CD4-positive, alpha-beta T cell treated with Interleukin-15 for 1 hour (primary cell): ENCODE measurements around the gene BBS7.

ENCODE experiments used
- DNase-seq: peaks from one replicate; pipeline ENCODE4 v3.0.0-alpha.2; 2020

The BBS7 gene

DNA sequence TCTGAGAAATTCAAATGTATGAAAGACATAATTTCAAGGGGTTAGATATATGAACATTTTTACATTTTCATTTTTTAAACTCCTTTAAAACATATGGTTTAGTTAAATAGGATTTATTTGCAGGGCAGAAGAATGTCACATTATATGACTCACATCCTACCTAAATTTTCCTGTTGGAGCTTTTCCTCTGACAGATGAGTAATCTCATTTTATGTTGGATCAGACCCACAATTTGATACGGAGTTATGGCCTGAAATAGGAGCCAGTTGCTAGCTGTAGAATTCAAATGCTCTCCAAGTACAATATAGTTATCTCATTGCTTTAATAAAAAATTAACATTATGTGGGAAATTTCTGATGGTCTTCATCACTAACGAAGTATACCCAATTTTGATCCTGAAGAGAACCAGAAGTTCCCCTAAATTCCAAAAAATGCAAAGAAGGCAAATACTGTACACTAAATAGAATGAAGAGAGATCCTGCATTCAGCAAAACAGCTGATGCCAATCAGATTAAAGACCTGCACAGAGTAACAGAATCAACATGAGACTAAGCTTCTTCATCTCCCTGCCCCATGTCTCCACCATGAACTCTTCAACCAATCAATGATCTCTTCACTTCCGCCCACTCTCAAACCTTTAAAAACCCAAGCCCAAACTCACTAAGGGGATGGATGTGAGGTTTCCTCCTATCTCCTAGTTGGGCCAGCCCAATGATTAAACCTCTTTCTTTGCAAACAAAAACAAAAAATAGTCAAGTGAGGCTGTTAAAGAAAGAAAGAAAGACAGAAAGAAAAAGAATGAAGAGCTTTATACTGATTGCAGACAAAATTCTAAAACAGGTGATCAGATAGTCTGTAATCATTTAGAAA lies 80.1 kb downstream of the BBS7 start:
- no peak for DNase-seq

DNA sequence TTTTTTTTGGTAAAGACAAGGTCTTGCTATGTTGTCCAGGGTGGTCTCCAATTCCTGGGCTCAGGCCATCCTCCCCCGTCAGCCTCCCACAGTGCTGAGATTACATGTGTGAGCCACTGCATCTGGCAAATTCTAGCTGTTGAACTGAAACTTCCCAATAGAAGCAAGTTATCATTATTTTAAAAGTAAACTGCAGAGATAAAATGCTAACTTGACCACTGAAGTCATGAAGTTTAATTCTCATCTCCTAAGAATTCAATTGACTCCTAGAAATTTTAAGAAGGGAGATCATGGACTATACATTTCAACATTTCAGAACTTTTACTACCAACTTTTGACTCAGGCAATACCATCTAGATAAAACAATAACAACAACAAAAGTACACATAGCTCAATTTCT lies 80.8 kb downstream of the BBS7 start:
- DNase-seq = no peak

DNA sequence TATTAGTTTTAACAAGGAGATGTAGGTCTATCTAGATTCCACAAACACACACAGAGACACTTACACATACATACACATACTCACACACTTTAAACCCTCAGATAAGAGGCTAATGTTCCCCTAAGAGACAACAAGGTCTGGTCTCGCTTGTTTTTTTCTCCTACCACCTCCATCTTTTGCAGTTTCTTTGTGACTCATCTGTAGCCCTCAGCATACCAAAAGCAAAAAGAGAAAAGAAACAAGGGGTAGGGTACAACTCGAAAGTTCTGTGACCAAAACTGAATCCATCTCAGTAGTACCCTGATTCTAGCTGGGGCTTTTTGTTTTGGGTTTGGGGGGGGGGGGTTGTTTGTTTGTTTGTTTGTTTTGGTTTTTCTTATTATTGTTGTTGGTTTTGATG lies 81.4 kb downstream of the BBS7 start:
- no peak for DNase-seq

DNA sequence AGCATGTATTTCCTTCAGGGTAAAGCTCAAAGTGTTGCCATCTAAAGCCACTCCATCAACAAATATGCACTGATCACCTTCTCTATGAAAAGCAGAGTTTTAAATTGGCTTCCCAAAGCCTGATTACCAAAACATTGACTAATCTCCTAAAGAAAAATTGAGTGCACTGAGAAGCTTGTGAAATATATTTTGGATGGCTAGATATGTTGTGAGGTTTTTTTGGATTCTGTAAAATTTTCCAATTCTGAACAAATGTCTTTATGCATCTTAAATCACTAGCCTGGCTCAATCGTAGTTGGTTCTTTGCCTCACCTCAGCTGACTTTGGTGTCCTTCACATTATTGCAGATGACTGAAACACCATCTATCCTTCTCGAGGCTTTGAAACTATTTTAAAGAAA lies 84.1 kb downstream of the BBS7 start:
- no peak for DNase-seq

DNA sequence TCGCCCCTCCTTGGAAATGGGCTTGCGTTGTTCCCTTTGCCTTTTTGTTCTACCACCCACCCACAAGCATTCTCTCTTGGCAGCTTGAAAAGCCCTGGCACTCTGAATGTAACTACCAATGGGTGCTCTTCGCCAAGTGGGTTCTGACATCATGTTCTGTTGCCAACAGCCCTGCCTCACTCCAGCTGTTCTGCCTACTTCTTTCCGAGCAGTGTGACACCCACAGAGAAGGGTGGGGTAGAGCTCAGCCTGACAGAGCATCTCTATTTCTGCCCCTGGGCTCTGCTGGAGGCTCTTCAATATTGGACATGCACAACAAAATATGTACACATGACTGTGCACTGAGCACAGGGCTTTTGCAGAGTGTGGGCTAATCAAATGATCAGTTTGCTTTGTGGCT lies 84.8 kb downstream of the BBS7 start:
- DNase-seq = no peak

DNA sequence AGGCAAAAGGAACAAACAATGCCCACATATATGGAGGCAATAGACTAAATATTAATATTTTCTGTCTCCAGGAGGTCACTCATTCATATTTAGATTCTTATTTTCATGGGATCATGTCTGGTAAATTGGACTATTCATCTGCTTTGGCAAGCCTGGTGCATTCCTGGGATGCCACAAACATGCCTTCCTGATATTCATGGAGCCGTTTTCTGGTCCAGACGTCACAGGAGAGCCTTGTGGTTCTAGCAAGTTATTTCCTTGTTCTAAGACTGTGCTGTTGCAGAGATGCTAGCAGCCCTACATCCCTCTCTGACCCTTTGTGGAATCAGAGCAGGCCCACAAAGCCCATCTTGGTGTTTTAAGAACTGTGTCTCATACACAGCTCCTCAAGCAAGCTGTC lies 85.3 kb downstream of the BBS7 start:
- no peak for DNase-seq

DNA sequence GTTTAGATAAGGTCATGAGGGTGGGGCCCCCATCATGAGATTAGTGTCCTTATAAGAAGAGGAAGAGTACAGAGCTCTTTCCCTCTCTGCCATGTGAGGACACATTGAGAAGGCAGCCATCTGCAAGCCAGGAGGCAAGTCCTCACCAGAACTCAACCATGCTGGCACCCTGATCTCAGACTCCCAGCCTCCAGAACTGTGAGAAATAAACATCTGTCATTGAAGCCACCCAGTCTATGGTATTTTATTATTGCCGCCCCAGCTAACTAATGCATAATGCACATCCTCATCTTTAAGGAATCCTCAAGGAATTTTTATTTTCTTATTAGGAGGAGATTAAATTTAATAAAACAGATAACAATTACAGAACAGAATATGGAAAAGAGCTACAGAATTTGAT lies 85.9 kb downstream of the BBS7 start:
- DNase-seq = no peak

DNA sequence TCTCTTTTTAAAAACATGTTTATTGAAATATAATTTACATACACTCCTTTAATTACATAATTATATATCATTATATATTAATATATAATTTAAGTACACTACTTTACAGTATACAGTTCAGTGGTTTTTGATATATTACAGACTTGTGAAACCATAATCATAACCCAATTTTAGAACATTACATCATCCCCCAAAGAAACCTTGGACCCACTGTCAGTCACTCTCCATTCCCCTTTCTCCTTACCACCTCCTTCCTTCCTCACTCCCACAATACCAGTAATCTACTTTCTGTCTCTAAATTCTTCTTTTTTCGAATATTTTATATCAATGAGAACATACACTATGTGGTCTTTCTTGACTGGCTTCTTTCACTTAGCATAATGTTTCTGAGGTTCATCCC lies 87.1 kb downstream of the BBS7 start:
- no peak for DNase-seq

DNA sequence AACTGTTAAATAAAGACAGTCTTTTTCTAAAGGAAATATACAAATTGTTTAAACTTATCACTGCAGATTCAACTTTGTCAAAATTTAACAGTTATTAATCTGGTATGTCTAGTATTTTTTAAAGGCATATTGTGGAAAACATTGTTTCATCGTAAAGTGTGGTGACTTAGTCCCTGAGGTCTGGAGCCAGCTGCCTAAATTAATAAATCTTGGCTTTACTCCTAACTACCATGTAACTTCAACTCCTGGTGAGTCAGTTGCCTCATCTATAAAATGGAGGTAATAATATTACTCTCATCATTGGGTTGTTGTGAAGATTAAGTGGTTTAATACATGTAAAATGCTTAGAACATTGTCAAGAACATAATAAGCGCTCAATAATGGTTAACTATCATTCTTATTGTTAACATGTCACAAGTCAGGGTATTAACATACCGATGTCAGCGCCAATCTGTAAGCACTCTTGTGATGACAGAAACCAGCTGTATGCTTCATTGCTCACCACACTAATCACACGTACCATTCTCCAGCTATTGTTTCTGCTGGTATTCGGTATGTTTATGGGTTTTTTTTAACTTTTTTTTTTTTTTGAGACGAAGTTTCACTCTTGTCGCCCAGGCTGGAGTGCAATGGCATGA lies 91.2 kb downstream of the BBS7 start:
- DNase-seq = no peak

DNA sequence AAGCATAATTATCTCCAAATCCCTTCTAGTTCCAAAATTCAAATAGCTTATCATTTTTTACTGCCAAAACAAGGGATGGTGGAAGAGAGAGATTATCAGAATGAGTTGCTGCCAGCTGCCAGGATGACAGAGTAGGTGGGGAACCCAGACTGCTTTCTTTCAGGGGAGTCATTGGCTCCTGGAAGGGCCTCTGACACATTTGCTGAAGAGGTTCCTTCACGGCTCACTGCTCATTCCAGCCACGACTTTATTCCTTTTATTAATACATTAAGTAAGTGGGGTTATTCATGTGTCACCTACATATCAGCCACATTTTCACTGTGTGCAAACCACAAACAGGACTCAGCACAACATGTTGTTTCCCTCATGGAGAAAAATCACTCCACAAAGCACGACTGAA lies 92.6 kb downstream of the BBS7 start:
- no peak for DNase-seq

DNA sequence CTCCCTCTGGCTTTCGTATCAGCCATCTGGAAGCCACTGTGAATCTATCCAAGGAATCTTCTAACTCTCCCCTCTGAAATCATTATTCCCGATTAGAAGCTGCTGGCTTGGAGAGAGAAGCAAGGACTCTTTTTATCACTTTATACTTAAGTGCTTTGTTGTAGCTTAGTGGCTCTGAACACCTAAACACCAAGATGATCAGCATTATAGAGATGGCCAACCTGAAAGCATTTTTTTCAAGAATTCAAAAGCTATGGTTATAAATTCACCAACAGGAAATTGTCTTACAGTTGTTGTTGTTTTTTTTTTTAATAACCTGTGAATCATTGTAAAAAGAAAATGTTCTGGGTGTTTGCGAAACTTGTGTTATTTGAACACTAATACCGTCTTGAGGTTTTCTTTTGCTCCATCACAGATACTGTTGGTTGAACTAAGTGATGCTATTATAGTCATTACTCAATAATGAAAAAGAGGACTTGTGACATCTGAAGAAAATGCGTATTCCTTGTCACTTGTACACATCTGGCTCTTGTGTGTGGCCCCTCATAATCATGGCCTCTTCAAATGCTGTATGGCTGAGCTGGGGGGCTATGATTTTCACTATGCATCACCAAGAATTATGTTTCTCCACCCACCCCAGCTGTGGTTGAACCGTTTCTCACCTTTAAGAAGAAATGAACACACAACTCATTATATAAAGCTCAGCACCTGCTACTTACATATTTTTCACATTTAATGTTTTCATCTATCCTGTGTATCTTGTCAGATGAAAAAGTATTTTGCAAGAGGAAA lies 93.5 kb downstream of the BBS7 start:
- DNase-seq = no peak
